HPDE6-E6E7 (cell line): ENCODE data around the gene DVL1.
A peak's percentile ranks its signal among the peaks of the same experiment; 100 is the strongest.
"Not testable (repeated sequence)": the region's sequence is repeated elsewhere in the genome, so short reads cannot be mapped to it uniquely, and the experiment has no call there.

Experiments
- DNase-seq: peaks from one replicate; pipeline ENCODE4 v3.0.0; 2011; ENCODE audit warnings: missing footprints; ENCODE audit errors: extremely low spot score

DVL1 gene

GRCh38 chr1:1327291-1327690, 21.9 kb downstream of the DVL1 start:
- no peak for DNase-seq

- no peak for DNase-seq
Measured at GRCh38 chr1:1326075-1326605, 23.1 kb downstream of the DVL1 start.

- no peak for DNase-seq
Measured at GRCh38 chr1:1325288-1326074, 23.7 kb downstream of the DVL1 start.

- peak; percentile 92 for DNase-seq
Measured at GRCh38 chr1:1324524-1325287, 24.5 kb downstream of the DVL1 start, which contains the start of the genes CPTP and INTS11. Gene CPTP (plus strand): TSS chr1:1324802. CDS start chr1:1326911, 2,109 bp downstream. Gene INTS11 (minus strand): TSS chr1:1324660. CDS start chr1:1324608, 52 bp downstream.

- no peak for DNase-seq
Measured at GRCh38 chr1:1324084-1324523, 25.1 kb downstream of the DVL1 start.

- no peak for DNase-seq
Measured at GRCh38 chr1:1322952-1323351, 26.3 kb downstream of the DVL1 start.

- no peak for DNase-seq
Measured at GRCh38 chr1:1322418-1322817, 26.8 kb downstream of the DVL1 start.

- no peak for DNase-seq
Measured at GRCh38 chr1:1321477-1321876, 27.7 kb downstream of the DVL1 start.

- no peak for DNase-seq
Measured at GRCh38 chr1:1320666-1321448, 28.4 kb downstream of the DVL1 start.

GRCh38 chr1:1319646-1319941, 29.6 kb downstream of the DVL1 start:
- DNase-seq, result no peak

- no peak for DNase-seq
Measured at GRCh38 chr1:1318777-1319645, 30.2 kb downstream of the DVL1 start.

- DNase-seq, result no peak
Measured at GRCh38 chr1:1318131-1318652, 31.0 kb downstream of the DVL1 start.

GRCh38 chr1:1317420-1317819, 31.8 kb downstream of the DVL1 start:
- DNase-seq, result no peak

- DNase-seq, result not testable (repeated sequence)
Measured at GRCh38 chr1:1316199-1316598, 33.0 kb downstream of the DVL1 start.

- no peak for DNase-seq
Measured at GRCh38 chr1:1315435-1315954, 33.7 kb downstream of the DVL1 start.

GRCh38 chr1:1314678-1315335, 34.4 kb downstream of the DVL1 start:
- DNase-seq, result no peak

- no peak for DNase-seq
Measured at GRCh38 chr1:1314237-1314586, 35.0 kb downstream of the DVL1 start.

- DNase-seq, result no peak
Measured at GRCh38 chr1:1313500-1314236, 35.5 kb downstream of the DVL1 start.
